Measurements from ENCODE around the gene ELOA.
"Not testable (repeated sequence)": the region's sequence is repeated elsewhere in the genome, so short reads cannot be mapped to it uniquely, and the experiment has no call there.

Gene ELOA, protein sequence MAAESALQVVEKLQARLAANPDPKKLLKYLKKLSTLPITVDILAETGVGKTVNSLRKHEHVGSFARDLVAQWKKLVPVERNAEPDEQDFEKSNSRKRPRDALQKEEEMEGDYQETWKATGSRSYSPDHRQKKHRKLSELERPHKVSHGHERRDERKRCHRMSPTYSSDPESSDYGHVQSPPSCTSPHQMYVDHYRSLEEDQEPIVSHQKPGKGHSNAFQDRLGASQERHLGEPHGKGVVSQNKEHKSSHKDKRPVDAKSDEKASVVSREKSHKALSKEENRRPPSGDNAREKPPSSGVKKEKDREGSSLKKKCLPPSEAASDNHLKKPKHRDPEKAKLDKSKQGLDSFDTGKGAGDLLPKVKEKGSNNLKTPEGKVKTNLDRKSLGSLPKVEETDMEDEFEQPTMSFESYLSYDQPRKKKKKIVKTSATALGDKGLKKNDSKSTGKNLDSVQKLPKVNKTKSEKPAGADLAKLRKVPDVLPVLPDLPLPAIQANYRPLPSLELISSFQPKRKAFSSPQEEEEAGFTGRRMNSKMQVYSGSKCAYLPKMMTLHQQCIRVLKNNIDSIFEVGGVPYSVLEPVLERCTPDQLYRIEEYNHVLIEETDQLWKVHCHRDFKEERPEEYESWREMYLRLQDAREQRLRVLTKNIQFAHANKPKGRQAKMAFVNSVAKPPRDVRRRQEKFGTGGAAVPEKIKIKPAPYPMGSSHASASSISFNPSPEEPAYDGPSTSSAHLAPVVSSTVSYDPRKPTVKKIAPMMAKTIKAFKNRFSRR

DNA sequence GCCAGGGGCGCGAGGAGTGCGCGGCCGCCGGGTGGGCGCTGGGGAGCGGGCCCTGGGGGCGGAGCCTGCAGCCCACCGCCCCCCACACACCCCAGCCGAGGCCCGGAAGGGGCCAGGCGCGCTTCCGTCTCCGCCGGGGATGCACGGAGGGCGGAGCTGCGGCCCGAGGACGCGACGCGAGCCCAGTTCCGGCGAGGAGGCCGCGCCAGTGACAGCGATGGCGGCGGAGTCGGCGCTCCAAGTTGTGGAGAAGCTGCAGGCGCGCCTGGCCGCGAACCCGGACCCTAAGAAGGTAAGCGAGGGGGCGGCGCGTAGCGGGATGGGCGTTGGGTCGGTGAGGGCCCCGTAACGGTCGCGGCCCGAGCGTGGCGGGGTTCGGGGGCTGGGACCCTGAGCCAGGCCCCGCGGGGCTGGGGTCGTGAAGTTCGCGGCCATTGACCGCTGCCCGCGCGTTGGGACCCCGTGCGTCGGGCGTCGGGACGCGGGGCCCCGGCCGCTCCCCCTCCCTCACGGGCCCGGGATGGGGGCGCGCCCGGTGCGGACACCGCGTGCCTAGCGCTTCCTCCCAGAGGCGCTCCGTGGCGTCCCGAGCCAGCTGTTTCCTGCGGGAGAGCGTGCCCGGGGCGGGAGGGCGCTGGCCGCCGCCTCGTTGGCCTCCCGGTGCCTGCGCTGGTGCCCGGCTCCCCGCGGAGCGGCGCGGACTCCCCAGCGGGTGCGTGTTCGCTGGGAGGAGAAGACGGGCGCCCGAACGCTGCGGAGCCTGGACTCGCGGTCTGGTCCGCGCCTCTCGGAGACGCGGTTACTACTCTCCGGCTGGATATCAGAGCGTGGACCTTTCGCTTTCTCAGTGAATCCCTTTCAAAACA lies at the start of gene ELOA:
Gene ELOA (plus strand): TSS at position 185 of the 866 bp plus-strand sequence. CDS start 33 bp downstream, at position 218.
- no peak for FAIRE-seq

DNA sequence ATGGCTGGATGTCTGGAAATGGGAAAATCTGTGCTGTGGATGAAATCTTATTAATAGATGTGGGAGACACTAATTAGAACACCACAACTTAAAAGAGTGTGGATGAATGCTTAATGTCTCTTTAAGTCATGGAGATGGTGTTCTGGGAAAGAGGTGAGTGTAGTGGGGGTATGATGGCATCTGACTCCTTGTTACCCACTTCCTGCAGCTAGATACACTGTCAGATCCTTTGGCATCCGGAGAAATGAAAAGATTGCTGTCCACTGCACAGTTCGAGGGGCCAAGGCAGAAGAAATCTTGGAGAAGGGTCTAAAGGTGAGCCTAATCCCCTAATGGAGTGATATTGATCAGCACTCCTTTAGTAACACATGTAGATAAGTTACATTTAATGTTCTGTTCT lies 49.7 kb upstream of the ELOA start:
- no peak for FAIRE-seq

DNA sequence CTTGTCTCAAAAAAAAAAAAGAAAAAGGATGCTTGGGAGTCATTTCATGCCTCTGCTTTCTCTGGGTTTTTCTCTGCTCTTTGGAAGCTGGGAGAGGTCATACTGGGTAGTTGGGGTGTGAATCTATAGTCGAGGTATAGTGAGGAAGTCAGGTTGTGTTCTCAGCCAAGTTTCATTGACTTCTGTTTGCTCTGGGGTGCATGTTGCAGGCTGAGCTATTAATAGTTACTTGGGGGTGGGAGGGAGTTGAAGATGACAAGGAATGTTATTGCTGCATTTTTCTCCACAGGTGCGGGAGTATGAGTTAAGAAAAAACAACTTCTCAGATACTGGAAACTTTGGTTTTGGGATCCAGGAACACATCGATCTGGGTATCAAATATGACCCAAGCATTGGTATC lies 48.9 kb upstream of the ELOA start:
- no peak for FAIRE-seq

DNA sequence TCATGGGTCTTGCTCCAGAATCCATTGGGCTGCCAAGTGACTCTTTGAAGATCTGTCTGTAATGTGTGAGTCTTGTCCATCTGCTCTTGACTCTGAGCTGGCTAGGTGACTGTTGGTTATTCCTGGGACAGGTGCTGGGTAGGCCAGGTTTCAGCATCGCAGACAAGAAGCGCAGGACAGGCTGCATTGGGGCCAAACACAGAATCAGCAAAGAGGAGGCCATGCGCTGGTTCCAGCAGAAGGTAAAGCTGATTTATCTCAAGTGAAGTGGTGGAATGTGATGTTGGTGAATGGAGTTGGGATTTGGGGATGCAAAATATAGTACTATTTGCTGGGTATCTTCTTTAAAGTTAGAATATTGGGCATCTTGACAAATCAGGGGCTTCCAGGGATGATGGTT lies 47.6 kb upstream of the ELOA start:
- no peak for FAIRE-seq

DNA sequence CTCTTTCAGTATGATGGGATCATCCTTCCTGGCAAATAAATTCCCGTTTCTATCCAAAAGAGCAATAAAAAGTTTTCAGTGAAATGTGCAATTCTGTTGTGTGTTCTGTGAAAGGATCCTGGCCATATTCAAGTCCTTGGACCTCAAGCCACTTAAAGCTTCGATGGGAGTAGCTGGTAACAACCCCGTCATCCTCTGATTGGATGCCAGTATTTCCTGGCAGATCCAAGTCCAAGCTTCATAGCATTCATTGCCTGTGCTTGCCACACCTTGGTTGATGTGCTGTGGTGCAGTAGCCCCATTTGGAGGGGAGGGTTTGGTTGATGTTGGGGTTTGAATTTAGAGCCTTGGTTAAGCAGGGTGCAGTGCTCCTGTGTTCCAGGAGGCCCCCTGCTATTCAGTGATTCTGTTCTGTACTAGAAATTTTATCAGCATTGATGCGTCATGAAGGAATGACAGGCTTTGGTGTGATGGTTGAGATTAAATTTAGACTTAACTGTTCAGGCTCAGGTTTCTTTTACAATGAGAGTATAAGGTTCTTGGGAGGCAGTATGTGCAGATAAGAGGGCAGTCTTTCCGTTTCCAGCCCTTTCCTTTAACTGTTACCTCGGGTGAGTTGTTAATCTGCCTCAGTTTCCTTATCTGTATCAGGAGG lies 46.8 kb upstream of the ELOA start:
- no peak for FAIRE-seq

DNA sequence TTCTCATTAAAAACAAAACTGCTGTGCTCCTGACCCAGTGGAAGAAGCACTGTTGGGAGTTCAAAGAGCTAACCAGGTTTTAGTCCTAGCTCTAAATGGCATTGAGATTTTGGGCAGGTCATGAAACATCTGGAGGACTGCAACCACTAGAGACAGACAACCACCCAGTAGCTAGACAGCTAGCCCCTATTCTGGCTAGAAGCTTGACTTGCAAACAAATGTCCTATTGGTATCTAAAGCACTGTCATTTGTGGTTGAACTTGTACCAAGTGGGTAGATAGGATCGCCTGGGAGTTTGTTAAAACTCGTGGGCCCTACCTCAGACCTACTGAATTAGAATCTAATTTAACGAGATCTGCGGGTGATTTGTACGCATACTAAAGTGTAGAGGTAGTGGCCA lies 44.8 kb upstream of the ELOA start:
- FAIRE-seq: no peak

DNA sequence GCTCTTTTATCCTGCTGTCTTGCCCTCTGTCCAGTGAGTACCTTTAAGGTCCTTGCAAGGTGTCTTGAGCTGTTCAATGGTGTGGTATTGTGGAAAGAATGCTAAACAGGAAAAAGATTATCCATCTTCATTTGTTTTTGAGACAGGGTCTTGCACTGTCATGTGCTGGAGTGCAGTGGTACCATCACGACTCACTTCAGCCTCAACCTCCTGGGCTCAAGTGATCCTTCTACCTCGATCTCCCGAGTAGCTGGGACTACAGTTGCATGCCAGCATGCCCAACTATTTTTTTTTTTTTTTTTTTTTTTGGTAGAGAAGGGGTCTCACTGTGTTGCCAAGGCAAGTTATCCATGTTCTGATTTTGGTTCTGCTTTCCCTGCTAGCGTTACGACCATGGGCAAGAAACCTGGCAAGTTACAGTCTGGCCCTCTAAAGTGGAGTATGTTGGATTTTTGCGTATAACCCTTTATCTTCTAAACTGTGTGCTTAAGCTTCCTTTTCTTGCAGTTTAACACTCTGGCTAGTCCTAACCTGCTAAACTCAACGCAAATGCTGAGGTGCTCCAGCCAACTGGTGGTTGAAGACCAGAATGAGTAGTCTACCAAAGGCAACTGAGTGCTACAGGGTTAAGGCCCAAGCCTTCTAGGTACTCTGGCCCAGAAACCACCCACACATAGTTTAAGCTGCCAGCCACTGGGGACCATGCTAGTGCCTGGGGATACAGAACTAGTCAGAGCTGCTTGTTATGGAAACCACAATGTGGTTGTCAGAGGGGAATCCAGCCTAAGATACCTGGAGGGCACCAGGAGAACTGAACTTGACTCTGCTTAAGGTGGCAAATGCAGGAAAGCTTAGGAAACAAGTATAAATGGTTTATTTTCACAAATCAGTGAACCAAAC lies 43.7 kb upstream of the ELOA start:
- FAIRE-seq: no peak

DNA sequence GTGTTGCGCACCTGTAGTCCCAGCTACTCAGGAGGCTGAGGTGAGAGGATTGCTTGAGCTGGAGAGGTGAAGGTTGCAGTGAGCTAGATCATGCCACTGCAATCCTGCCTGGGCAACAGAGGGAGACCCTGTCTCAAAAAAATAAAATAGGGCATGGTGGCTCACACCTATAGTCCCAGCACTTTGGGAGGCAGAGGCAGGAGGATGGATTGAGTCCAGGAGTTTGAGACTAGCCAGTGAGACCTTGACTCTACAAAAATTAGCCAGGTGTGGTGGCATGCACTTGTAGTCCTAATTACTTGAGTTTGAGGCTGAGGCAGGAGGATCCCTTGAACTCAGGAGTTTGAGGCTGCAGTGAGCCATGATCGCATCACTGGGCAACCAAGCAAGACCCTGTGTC lies 42.0 kb upstream of the ELOA start:
- FAIRE-seq: no peak

DNA sequence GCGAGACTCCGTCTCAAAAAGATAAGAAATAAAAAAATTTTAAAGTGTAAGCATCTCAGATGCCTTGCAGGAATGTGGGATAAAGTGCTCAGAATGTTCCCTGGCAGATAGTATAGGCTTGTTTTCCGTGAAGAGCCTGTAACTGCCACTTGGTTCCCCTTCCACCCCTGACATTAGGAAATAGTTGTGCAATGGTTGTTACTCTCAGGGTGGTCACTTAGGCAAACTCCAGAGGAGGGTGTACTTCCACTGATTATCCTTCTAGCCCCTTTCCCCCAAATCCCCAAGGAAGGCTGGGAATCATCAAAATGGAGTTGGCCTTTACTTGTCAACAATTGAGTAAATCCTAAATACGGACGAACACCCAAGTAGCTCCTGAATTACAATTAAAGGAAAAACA lies 41.3 kb upstream of the ELOA start:
- no peak for FAIRE-seq

DNA sequence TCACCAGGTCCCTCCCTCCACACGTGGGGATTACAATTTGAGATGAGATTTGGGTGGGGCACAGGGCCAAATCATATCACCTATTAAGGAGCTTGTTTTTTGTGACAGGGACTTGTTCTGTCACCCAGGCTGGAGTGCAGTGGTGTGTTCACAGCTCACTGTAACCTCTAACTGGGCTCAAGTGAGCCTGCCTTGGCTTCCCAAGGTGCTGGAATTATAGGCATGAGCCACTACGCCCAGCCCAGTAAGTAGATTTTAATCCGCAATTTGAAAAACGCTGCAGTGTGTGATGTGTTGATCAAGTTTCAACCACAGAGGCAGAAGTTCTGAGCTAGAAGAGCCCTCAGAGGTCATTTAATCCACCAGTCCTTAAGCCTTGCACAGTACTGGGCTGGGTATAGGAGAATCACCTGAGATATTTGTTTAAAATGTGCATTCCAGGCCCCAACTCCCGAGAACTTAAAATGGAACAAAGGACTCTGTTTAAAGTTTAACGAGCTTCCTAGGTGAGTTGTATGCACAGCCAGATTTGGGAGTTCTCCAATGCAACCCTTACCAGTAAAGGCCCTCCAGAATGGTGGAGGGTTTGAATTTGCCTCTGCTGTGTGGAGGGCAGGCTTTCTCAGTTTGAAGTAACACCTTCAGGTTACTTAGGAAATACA lies 38.3 kb upstream of the ELOA start:
- no peak for FAIRE-seq

DNA sequence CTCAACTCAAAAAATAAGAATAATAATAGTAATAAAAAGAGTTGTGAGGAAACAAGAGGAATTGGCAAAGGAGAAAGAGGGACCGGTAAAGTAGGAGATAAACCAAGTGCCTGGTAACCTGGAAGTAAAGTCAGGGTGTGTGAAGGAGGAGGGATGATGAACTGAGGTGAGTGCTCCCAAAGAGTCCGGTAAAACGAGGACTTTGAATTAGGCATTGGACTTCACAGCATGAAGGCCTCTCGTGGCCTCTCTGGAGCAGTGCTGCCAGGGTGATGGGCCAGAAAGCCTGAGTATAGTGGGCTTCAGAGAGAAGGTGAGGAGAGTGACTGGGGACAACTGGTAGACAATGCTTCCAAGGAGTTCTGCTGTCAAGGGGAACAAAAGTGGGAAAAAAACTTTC lies 34.0 kb upstream of the ELOA start:
- FAIRE-seq: no peak

DNA sequence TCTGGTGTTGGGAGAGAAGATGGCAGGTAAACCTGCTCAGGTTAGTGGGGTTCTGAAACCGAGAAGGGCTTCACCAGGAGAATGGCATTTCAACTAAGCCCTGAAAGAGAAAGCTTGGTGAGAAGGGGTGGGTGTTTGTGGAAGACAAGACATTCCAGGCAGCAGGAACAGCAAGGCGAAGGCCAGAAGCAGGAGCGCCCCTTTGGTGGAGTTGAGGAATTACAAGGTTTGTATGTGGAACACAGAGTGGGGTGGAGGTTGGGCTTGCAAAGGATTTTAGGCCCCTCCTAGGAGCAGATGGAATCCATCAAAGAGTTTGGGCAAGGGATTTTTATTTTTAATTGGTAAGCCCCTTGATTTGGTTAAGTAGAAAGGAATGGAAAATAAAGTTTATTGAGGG lies 24.8 kb upstream of the ELOA start:
- FAIRE-seq: no peak

DNA sequence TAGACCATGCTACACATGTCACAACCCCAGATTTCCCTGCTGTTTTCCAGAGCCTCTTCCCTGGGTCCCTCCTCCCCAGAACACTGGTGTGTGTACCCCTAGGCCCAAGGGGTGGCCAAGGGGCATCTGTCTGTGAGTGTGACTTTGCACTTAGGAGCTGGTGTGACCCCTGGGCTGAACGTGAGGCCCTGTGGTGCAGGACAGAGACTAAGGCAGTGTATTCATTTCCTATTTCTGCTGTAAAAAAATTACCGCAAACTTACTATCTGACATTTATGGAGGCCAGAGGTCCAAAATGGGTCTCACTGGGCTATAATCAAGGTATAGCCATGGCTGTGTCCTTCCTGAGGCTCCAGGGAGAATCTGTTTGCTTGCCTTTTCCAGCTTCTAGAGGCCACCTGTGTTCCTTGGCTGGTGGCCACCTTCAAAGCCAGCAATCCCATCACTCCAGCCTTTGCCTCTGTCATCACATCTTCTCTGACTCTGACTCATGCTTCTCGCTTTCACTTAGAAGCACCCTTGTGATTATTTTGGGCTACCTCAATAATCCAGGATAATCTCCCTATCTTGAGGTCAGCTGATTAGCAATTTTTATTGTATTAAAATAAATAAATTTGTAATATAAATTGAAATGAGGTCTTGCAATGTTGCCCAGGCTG lies 24.0 kb upstream of the ELOA start:
- no peak for FAIRE-seq

DNA sequence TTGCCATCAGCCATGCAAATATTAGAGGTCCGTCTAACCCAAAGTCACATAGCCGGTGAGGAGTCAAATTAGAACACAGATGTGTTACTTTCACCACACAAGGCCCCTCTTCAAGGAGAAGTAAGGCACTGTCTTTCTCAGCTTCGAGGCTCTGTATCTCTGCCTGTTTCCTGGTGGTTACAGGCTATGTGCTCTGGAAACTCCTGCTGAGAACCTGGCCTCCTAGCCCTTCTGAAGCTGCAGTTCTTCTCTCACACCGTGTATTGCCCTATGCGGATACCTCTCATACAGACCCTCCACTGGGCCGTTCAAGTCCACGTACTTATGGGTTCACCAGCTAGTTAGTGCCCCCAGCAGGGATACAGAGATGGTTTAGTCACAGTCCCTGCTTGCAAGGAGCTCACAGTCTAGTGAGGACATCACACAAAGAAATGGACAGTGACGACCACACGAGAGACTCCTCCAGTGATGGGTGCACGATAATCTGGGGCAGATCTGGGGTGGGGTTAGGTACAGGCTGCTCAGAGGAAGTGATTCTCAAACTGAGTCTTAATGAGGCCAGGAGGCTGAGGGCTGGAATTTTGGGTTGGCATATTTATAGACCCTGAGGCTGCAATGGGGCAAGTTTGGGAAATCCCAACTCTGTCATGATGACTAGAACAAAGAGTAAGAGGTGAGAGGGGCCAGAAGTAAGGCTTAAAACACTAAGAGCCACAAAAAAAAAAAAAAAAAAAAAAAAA lies 22.8 kb upstream of the ELOA start:
- FAIRE-seq: no peak

DNA sequence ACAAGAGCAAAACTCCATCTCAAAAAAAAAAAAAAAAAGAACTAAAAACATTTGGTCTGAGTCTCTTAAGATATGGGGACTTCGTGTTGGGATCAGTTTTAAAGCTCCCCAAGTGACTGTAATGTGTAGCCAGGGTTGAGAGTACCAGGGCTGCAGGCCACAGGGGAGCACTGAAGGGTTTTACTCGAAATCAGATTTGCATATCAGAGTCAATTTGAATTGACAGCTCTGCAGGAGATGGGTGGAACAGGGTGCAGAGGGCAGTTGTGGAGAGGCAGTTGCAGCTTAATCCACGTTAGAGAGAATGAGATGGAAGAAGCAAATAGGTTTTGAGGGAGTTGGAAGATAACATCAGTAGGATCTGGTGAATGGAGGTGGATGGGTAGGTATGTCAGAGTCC lies 20.6 kb upstream of the ELOA start:
- no peak for FAIRE-seq

DNA sequence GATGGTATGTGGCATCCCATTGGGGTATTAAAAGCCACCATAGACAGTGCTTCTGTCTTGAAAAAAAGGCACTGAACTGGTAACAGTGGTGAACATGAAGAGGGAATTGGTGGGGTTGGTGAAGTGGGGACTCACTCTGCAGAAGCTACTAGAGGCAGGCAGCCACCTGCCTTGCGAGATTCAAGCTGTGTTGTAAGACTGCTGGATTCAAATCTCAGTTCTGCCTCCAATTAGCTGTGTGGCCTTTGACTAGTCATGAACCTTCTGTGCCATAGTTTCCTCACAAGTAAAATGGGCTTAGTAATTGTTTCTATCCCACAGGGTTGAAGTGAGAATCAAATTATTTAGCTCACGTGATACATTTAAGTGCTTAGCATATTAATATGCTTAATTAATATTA lies 16.6 kb upstream of the ELOA start:
- no peak for FAIRE-seq

DNA sequence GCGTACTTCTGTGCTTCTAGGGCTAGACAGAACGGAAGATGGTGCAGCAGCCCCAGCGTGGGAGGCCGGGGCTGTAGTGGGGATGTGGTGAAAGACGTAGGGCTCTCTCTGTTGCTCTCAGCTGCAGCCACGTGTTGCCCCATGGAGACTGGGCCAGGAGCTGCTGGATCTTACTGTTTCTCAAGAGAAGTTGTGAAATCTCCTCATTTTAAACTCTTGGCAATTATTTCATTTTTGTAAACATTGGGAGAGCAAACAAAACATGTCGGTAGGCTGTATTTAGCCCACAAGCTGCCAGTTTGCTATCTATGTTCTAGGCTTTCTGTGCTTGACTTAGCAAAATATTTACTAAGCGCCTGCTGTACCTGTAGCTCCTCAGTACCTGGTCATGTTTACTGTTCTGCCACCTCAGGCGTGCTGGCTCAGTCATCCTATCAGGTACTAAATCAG lies 15.9 kb upstream of the ELOA start:
- FAIRE-seq: peak; percentile 88

DNA sequence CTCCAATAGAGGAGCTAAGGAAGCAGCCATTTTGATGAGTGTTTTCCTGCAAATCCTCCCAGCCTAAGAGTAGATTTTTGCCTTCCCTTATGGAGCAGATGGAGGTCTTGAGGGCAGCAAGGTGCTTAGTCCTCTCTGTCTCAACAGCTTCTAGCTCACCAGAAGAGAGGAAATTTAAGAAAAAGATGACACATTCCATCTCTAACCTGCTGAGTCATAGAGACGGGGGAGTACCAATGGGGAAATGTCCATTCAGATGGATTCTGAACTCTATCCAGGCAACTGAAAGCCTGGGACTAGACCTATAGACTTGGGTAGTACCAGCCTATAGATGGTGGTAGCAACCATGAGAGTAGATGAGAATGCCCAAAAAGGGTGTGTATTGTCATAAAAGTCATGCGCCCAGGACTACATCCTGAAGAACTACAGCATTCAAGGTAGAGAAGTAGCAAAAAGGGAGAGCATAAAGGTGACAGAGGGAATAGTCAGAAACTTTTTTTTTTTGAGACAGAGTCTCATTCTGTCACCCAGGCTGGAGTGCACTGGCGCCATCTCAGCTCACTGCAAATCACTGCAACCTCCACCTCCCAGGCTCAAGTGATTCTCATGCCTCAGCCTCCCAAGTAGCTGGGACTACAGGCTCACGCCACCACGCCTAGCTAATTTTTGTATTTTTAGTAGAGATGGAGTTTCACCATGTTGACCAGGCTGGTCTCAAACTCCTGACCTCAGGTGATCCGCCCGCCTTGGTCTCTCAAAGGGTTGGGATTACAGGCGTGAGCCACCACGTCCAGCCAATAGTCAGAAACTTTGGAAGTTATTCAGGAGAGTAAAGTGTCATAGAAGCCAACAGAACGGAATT lies 10.7 kb upstream of the ELOA start:
- FAIRE-seq: no peak

DNA sequence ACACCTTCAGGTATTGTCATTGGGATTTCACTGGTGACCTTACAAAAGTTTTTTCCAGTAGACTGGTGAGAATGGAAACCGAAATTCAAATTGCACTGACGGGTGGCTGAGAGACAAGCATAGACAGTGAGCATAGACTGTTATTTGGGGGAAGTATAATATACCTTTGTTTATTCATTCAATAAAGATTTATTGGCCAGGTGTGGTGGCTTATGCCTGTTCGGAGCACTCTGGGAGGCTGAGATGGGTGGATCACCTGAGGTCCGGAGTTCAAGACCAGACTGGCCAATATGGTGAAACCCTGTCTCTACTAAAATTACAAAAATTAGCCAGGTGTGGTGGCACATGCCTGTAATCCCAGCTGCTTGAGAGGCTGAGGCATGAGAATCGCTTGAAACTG lies 10.0 kb upstream of the ELOA start:
- FAIRE-seq: not testable (repeated sequence)
